H1 (cell line): ENCODE data around the gene PPP1R18.

Experiments
- BRCA1 ChIP-seq: IDR thresholded peaks from 2 replicates; pipeline ENCODE4 v1.6.1; 2012; ENCODE audit warnings: low read depth, low read length, improper control_type of control experiment
- POLR2A ChIP-seq, 2 experiments: IDR thresholded peaks; 1 replicate in 1 of 2; 2 replicates in 1 of 2; pipeline ENCODE4 v1.6.1; 2011; ENCODE audit warnings: low read depth in 2 of 2, low read length in 2 of 2, mild to moderate bottlenecking in 2 of 2; ENCODE audit errors: control extremely low read depth in 1 of 2
- TF ChIP-seq, protein P1 (sequence below), 3 experiments: IDR thresholded peaks; 1 replicate in 2 of 3; 2 replicates in 1 of 3; pipeline versions ENCODE4 v1.5.1 to v1.6.1; 2011; ENCODE audit warnings: low read length in 3 of 3, mild to moderate bottlenecking in 3 of 3, inconsistent platforms in 2 of 3, low read depth in 1 of 3, moderate library complexity in 1 of 3; ENCODE audit not compliant: insufficient read depth in 1 of 3; ENCODE audit errors: control extremely low read depth in 1 of 3

DNA sequence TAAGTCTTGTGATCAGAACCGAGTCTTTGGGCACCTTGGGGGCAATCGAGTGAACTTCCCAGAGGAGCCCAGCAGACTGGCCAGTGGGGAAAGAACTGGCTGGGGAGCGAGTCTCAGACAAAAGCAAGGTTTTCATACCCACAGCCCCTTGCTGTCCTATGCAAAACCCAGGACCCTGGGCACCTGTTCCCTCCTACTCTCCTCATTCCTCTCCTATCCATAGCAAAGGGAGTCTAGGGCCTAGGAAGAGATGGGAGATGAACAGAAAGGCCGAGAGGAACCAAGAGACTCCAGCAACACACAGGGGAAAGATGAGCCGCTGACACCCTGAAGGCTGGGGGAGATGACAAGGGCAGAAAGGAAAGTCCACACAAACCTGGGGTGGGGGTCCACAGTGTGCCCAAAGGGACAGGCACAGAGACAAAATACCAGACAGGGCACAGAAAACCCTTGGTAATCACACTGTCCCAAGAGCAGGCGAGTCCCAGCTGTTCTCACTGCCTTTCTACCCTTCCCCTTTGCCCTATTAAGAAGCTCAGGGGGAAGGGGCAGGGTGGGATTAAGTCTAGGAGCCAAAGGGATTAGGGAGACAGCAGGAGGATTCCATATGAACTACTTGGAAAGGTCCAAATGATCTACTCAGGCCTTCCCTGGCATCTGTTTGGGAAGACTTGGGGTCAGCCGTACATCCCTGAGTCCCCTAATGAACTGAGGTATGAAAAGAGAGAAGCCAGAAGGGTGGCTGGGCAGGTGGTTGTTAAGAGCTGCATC is 6.5 kb downstream of the PPP1R18 start:
- TF ChIP-seq POLR2A (IDR thresholded peaks at IDR 0.05; ENCODE audit: control extremely low read depth in 1 of 2, low read depth in 2 of 2, low read length in 2 of 2) (no peak), BRCA1 (no peak)
- TF ChIP-seq, protein P1, sequence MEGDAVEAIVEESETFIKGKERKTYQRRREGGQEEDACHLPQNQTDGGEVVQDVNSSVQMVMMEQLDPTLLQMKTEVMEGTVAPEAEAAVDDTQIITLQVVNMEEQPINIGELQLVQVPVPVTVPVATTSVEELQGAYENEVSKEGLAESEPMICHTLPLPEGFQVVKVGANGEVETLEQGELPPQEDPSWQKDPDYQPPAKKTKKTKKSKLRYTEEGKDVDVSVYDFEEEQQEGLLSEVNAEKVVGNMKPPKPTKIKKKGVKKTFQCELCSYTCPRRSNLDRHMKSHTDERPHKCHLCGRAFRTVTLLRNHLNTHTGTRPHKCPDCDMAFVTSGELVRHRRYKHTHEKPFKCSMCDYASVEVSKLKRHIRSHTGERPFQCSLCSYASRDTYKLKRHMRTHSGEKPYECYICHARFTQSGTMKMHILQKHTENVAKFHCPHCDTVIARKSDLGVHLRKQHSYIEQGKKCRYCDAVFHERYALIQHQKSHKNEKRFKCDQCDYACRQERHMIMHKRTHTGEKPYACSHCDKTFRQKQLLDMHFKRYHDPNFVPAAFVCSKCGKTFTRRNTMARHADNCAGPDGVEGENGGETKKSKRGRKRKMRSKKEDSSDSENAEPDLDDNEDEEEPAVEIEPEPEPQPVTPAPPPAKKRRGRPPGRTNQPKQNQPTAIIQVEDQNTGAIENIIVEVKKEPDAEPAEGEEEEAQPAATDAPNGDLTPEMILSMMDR (IDR thresholded peaks at IDR 0.05; ENCODE audit: control extremely low read depth in 1 of 3, insufficient read depth in 1 of 3, low read depth in 1 of 3, low read length in 3 of 3), result no peak
